HG02970 (cell line): ENCODE measurements around the gene TMEM87B.
A peak's percentile ranks its signal among the peaks of the same experiment; 100 is the strongest.
"Not testable (repeated sequence)": the region's sequence is repeated elsewhere in the genome, so short reads cannot be mapped to it uniquely, and the experiment has no call there.

Source experiments
- ATAC-seq: cut with Tn5 transposase; IDR thresholded peaks from one replicate; pipeline ENCODE4 v1.9.1; 2021; ENCODE audit warnings: mild to moderate bottlenecking, moderate library complexity, moderate number of reproducible peaks; ENCODE audit not compliant: unreplicated experiment, low FRiP score

Gene TMEM87B

GRCh38 chr2:112032689-112033465 is 22.2 kb upstream of the TMEM87B start:
- ATAC-seq: no peak

GRCh38 chr2:112033600-112033999 is 21.5 kb upstream of the TMEM87B start:
- ATAC-seq: no peak

GRCh38 chr2:112034924-112035323 is 20.1 kb upstream of the TMEM87B start:
- no peak for ATAC-seq

GRCh38 chr2:112035786-112036185 is 19.3 kb upstream of the TMEM87B start:
- ATAC-seq: no peak

GRCh38 chr2:112039556-112039955 is 15.5 kb upstream of the TMEM87B start:
- ATAC-seq: not testable (repeated sequence)

GRCh38 chr2:112040066-112040465 is 15.0 kb upstream of the TMEM87B start:
- not testable (repeated sequence) for ATAC-seq

- ATAC-seq: not testable (repeated sequence)
Measured at GRCh38 chr2:112041460-112041859, 13.6 kb upstream of the TMEM87B start.

- no peak for ATAC-seq
Measured at GRCh38 chr2:112045446-112046014, 9.5 kb upstream of the TMEM87B start.

GRCh38 chr2:112046231-112046630 is 8.8 kb upstream of the TMEM87B start:
- no peak for ATAC-seq

- no peak for ATAC-seq
Measured at GRCh38 chr2:112047537-112048235, 7.4 kb upstream of the TMEM87B start.

GRCh38 chr2:112048236-112048592 is 6.9 kb upstream of the TMEM87B start:
- ATAC-seq: no peak

- ATAC-seq: no peak
Measured at GRCh38 chr2:112048887-112049286, 6.2 kb upstream of the TMEM87B start.

GRCh38 chr2:112050316-112050715 is 4.8 kb upstream of the TMEM87B start:
- no peak for ATAC-seq

GRCh38 chr2:112053917-112054846 is 887 bp upstream of the TMEM87B start:
- ATAC-seq: peak; percentile 61

- no peak for ATAC-seq
Measured at GRCh38 chr2:112055730-112056625, 909 bp downstream of the TMEM87B start.

GRCh38 chr2:112056626-112056987 is 1.5 kb downstream of the TMEM87B start:
- ATAC-seq: no peak

GRCh38 chr2:112059671-112060070 is 4.6 kb downstream of the TMEM87B start:
- ATAC-seq: no peak

- no peak for ATAC-seq
Measured at GRCh38 chr2:112061299-112061698, 6.2 kb downstream of the TMEM87B start.

GRCh38 chr2:112061840-112062239 is 6.8 kb downstream of the TMEM87B start:
- no peak for ATAC-seq

GRCh38 chr2:112062894-112063293 is 7.8 kb downstream of the TMEM87B start:
- ATAC-seq: no peak
